Panc1 (cell line): ENCODE data around the gene AGPAT1. TPM values are rescaled to one million over a fixed set of nuclear protein-coding genes. Genes with fewer than 3 reads are reported as not detected.
A peak's percentile ranks its signal among the peaks of the same experiment; 100 is the strongest.

ENCODE experiments used
- ATAC-seq: fragments of 200-7000 bp; cut with Tn5 transposase; 2 replicates; pipeline ENCODE4 v1.9.1; 2020; ENCODE audit warnings: mild to moderate bottlenecking, moderate library complexity
- BruUV-seq: library from RNA; stranded (reverse); fragments of 400-500 nt; replicated peaks from 2 replicates; lab custom pipeline; 2021; lab: Mats Ljungman, UMichigan
- CTCF ChIA-PET: fragments of 300-600 bp; sonication (Branson Sonifier 250); formaldehyde crosslinking; loops from one replicate; lab custom pipeline; 2022; ENCODE audit warnings: antibody characterized with exemption; lab: Charles Lee
- POLR2A ChIA-PET: fragments of 300-600 bp; sonication (Branson Sonifier 250); formaldehyde crosslinking; loops from one replicate; lab custom pipeline; 2022; ENCODE audit warnings: antibody characterized with exemption; lab: Charles Lee
- DNase-seq: peaks from one replicate; pipeline ENCODE4 v3.0.0-alpha.2; 2010; ENCODE audit warnings: low read depth, low spot score
- H3K27ac ChIP-seq: 2 replicates; pipeline ENCODE4 v1.5.1; 2011; ENCODE audit warnings: mild to moderate bottlenecking, low read length, inconsistent platforms
- H3K27me3 ChIP-seq: fragments of 200-500 bp; sonication (Bioruptor generic); 2 replicates; pipeline ENCODE4 v1.6.0; 2014; ENCODE audit warnings: low read length, inconsistent platforms; ENCODE audit not compliant: control insufficient read depth, insufficient read depth
- H3K36me3 ChIP-seq: fragments of 200-500 bp; sonication (Bioruptor generic); 2 replicates; pipeline ENCODE4 v1.5.1; 2014; ENCODE audit warnings: inconsistent platforms, mild to moderate bottlenecking, low read length, moderate library complexity; ENCODE audit not compliant: control insufficient read depth, insufficient read depth
- H3K4me1 ChIP-seq: 2 replicates; pipeline ENCODE4 v1.5.1; 2011; ENCODE audit warnings: inconsistent platforms, mild to moderate bottlenecking, low read length, moderate library complexity; ENCODE audit not compliant: control insufficient read depth, insufficient read depth
- H3K4me3 ChIP-seq, 2 experiments: 2 replicates each; pipeline ENCODE4 v1.5.1; 2011 to 2012; ENCODE audit warnings: low read depth in 2 of 2, low read length in 2 of 2, mild to moderate bottlenecking in 2 of 2, inconsistent platforms in 1 of 2, moderate library complexity in 1 of 2
- H3K9me3 ChIP-seq: fragments of 200-500 bp; sonication (Bioruptor generic); 2 replicates; pipeline ENCODE4 v1.5.1; 2014; ENCODE audit warnings: low read depth, mild to moderate bottlenecking, inconsistent platforms, low read length, moderate library complexity; ENCODE audit not compliant: control insufficient read depth, insufficient read depth
- CTCF ChIP-seq: fragments of 450-650 bp; IDR thresholded peaks from 2 replicates; pipeline ENCODE4 v1.5.1; 2017; ENCODE audit warnings: mild to moderate bottlenecking
- POLR2AphosphoS5 ChIP-seq: IDR thresholded peaks from 2 replicates; pipeline ENCODE4 v1.6.1; 2012; ENCODE audit warnings: mild to moderate bottlenecking, low read depth, low read length, moderate library complexity
- REST ChIP-seq, 2 experiments: IDR thresholded peaks; 2 replicates each; pipeline ENCODE4 v1.6.1; 2011 to 2012; ENCODE audit warnings: low read depth in 2 of 2, control low read depth in 1 of 2, low read length in 1 of 2, mild to moderate bottlenecking in 1 of 2, moderate library complexity in 1 of 2; ENCODE audit not compliant: insufficient read depth in 1 of 2
- SIN3A ChIP-seq: IDR thresholded peaks from 2 replicates; pipeline ENCODE4 v1.6.1; 2012; ENCODE audit warnings: low read depth, mild to moderate bottlenecking, low read length, moderate library complexity, borderline replicate concordance; ENCODE audit not compliant: insufficient read depth
- TCF7L2 ChIP-seq: IDR thresholded peaks from 2 replicates; pipeline ENCODE4 v1.6.1; 2011; ENCODE audit warnings: mild to moderate bottlenecking, low read depth, low read length, inconsistent platforms
- in situ Hi-C: cut with HindIII; loops from 2 replicates; pipeline ENCODE4 v1.10.0; 2016; ENCODE audit warnings: low sequenced_read_pairs, low pct_unique_long_range_greater_than_20kb
- intact Hi-C: fragments of 100-400 bp; cut with micrococcal nuclease; formaldehyde crosslinking; loops from one replicate; pipeline ENCODE4 v1.10.0; 2022; ENCODE audit not compliant: unreplicated experiment
- total RNA-seq: library from RNA; stranded (reverse); gene quantifications from one replicate; pipeline ENCODE4 v1.2.1, GENCODE V29; 2021; ENCODE audit not compliant: unreplicated experiment

AGPAT1 gene
- total RNA-seq, 1 experiment from 2014 or later, result 88.4 TPM

GRCh38 chr6:32179766-32180405, 4.0 kb upstream of the AGPAT1 start:
- in situ Hi-C loops (no loop called here), intact Hi-C loops (no loop called here)
- no peak overlapping the region for H3K27ac ChIP-seq
- BruUV-seq, result no TSS peak
- ATAC-seq, result no peak
- ChIA-PET POLR2A (no interaction called here), CTCF (no interaction called here)
- DNase-seq, result no peak
- H3K4me3 ChIP-seq, result peak overlapping the region in 1 of 2 experiments; percentile 61; a peak in 2 of 4 replicates
- H3K36me3 ChIP-seq, result peaks cover 3% of the 10 kb centered on the region; the same call in 1 of the 2 replicates
- peaks cover 29% of the 10 kb centered on the region for H3K4me1 ChIP-seq
- no peaks in the 10 kb centered on the region for H3K27me3 ChIP-seq
- H3K9me3 ChIP-seq, result no peaks in the 10 kb centered on the region
- TF ChIP-seq TCF7L2 (no peak), CTCF (no peak), SIN3A (no peak), REST (IDR thresholded peaks at IDR 0.05; ENCODE audit: insufficient read depth in 1 of 2, low read depth in 2 of 2, low read length in 1 of 2) (no peak), POLR2AphosphoS5 (no peak)

- Histone ChIP-seq H3K27ac (peak overlapping the region; percentile 98), H3K36me3 (0 out of 2 replicates have a peak, but pooled peaks cover 3% of the 10 kb centered on the region), H3K4me1 (peaks cover 30% of the 10 kb centered on the region), H3K9me3 (no peaks in the 10 kb centered on the region), H3K27me3 (no peaks in the 10 kb centered on the region), H3K4me3 (peak overlapping the region; percentile 61 to 64)
- intact Hi-C loops (no loop called here), in situ Hi-C loops (no loop called here)
- TF ChIP-seq TCF7L2, result no peak
- TF ChIP-seq SIN3A, result 0 out of 2 replicates have a peak, but pooled peaks have one; percentile 12
- ATAC-seq (no peak), DNase-seq (no peak)
- TSS peak; percentile 90 for BruUV-seq
- ChIA-PET CTCF (no interaction called here), POLR2A (interaction anchor here (0.7 kb wide), 1 partner anchor 11 kb away, joined by 10 read pairs; the partner anchor contains the start of gene PBX2)
Measured at GRCh38 chr6:32178547-32179440, 2.9 kb upstream of the AGPAT1 start.
